AG04449 (cell line): ENCODE results near the gene KIF17.

Experiments used
- CTCF ChIA-PET: fragments of 350-600 bp; formaldehyde crosslinking; extraction: SDS; loops from one replicate; lab custom pipeline; 2021; ENCODE audit warnings: antibody characterized with exemption; lab: Yijun Ruan, JAX
- POLR2A ChIA-PET: fragments of 400-600, 350-600 bp; formaldehyde crosslinking; extraction: SDS; loops from one replicate; lab custom pipeline; 2020; ENCODE audit warnings: antibody characterized with exemption, inconsistent platforms; lab: Yijun Ruan, JAX
- DNase-seq: peaks from one replicate; pipeline ENCODE4 v3.0.0-alpha.2; 2010; ENCODE audit warnings: low read depth, low spot score
- H3K4me3 ChIP-seq: 2 replicates; pipeline ENCODE4 v1.5.1; 2011; ENCODE audit warnings: low read depth, mild to moderate bottlenecking, control low read depth, low read length
- CTCF ChIP-seq: IDR thresholded peaks from one replicate; pipeline ENCODE4 v1.5.1; 2011; ENCODE audit warnings: mild to moderate bottlenecking, moderate library complexity, low read length, control low read depth, inconsistent platforms; ENCODE audit not compliant: insufficient read depth; ENCODE audit errors: missing control alignments

Gene KIF17

GRCh38 chr1:20742671-20743070 lies 24.9 kb upstream of the KIF17 start:
- ChIA-PET POLR2A (no interaction called here), CTCF (interaction anchor here (1.4 to 1.8 kb wide), 2 partner anchors 10 to 45 kb away, joined by 3 to 6 read pairs; partner anchors contain the start of gene SH2D5)
- DNase-seq = no peak
- H3K4me3 ChIP-seq = no peak overlapping the region
- TF ChIP-seq CTCF = no peak

GRCh38 chr1:20740781-20741180 lies 23.0 kb upstream of the KIF17 start:
- no peak for DNase-seq
- ChIA-PET CTCF (interaction anchor here (0.8 to 1.9 kb wide), 5 partner anchors 11 to 166 kb away, joined by 3 to 9 read pairs (median 3); no protein-coding TSS in a partner anchor), POLR2A (no interaction called here)
- TF ChIP-seq CTCF = no peak
- no peak overlapping the region for H3K4me3 ChIP-seq

GRCh38 chr1:20739225-20739624 lies 21.4 kb upstream of the KIF17 start:
- ChIA-PET CTCF (interaction anchor here (1.9 kb wide), 1 partner anchor 42 kb away, joined by 9 read pairs; no protein-coding TSS in a partner anchor), POLR2A (interaction anchor here (0.6 kb wide), 1 partner anchor 50 kb away, joined by 3 read pairs; no protein-coding TSS in a partner anchor)
- no peak for TF ChIP-seq CTCF
- no peak overlapping the region for H3K4me3 ChIP-seq
- peak; percentile 49 for DNase-seq

GRCh38 chr1:20735581-20736111 lies 17.8 kb upstream of the KIF17 start:
- TF ChIP-seq CTCF = no peak
- ChIA-PET CTCF (interaction anchor here (0.7 to 0.9 kb wide), 3 partner anchors 17 to 40 kb away, joined by 3 to 4 read pairs (median 3); no protein-coding TSS in a partner anchor), POLR2A (no interaction called here)
- DNase-seq = no peak
- no peak overlapping the region for H3K4me3 ChIP-seq

GRCh38 chr1:20733360-20733975 lies 15.7 kb upstream of the KIF17 start:
- no peak for DNase-seq
- TF ChIP-seq CTCF = no peak
- ChIA-PET CTCF (interaction anchor here (0.8 to 2.8 kb wide), 6 partner anchors 9 to 101 kb away, joined by 3 to 13 read pairs (median 5); partner anchors contain the start of genes DDOST and PINK1), POLR2A (interaction anchor here (0.5 kb wide), 1 partner anchor 856 kb away, joined by 3 read pairs; no protein-coding TSS in a partner anchor)
- no peak overlapping the region for H3K4me3 ChIP-seq
